Sigmoid colon (tissue), 4 donors: ENCODE measurements around the gene PLXDC1.

ENCODE experiments used
- CTCF ChIP-seq, 4 experiments: fragments of 450-650 bp in 3 of 4; fragments of 200-600 bp in 1 of 4; IDR thresholded peaks; one replicate each; pipeline ENCODE4 v1.5.1; 2016 to 2019; ENCODE audit warnings: antibody characterized with exemption in 4 of 4, mild to moderate bottlenecking in 3 of 4, moderate library complexity in 2 of 4
- EP300 ChIP-seq, 4 donors: sonication (generic); formaldehyde crosslinking; IDR thresholded peaks; one replicate each; pipeline ENCODE4 v1.6.1; 2017; ENCODE audit warnings: antibody characterized with exemption in 4 of 4
- POLR2A ChIP-seq, 2 donors: fragments of 450-650 bp; IDR thresholded peaks; one replicate each; pipeline ENCODE4 v1.6.1; 2016; ENCODE audit warnings: antibody characterized with exemption in 2 of 2, mild to moderate bottlenecking in 2 of 2, moderate library complexity in 2 of 2
- POLR2AphosphoS5 ChIP-seq, 4 donors: sonication (generic); formaldehyde crosslinking; IDR thresholded peaks; one replicate each; pipeline ENCODE4 v1.6.1; 2017; ENCODE audit warnings: antibody characterized with exemption in 4 of 4

GRCh38 chr17:39141294-39141693 is 10.1 kb downstream of the PLXDC1 start:
- no peak for TF ChIP-seq CTCF (IDR thresholded peaks at IDR 0.05)
- TF ChIP-seq POLR2AphosphoS5 (IDR thresholded peaks at IDR 0.05), result no peak
- no peak for TF ChIP-seq EP300 (IDR thresholded peaks at IDR 0.05)
- no peak for TF ChIP-seq POLR2A (IDR thresholded peaks at IDR 0.05)
